ENCODE measurements around the gene TRIM37. TPM values are rescaled to one million over a fixed set of nuclear protein-coding genes. Genes with fewer than 3 reads are reported as not detected.

Gene TRIM37
- total RNA-seq, 1 donor from 2014 or later, result 24.8 TPM

GRCh38 chr17:59049798-59050197, 56.9 kb downstream of the TRIM37 start:
- Mint-ChIP-seq H3K27me3 (ENCODE audit: unreplicated experiment) (no peaks in the 10 kb centered on the region), H3K4me3 (ENCODE audit: unreplicated experiment) (no peak overlapping the region), H3K27ac (ENCODE audit: unreplicated experiment) (no peak overlapping the region), H3K9me3 (ENCODE audit: unreplicated experiment) (no peaks in the 10 kb centered on the region), H3K4me1 (ENCODE audit: unreplicated experiment) (no peaks in the 10 kb centered on the region), H3K36me3 (ENCODE audit: low read depth, unreplicated experiment) (peaks cover 15% of the 10 kb centered on the region)
- TF ChIP-seq CTCF (IDR thresholded peaks at IDR 0.05; ENCODE audit: unreplicated experiment), result no peak
- no peak for DNase-seq (ENCODE audit: low spot score)

- H3K27ac Mint-ChIP-seq (ENCODE audit: unreplicated experiment), result no peak overlapping the region
- H3K9me3 Mint-ChIP-seq (ENCODE audit: unreplicated experiment), result no peaks in the 10 kb centered on the region
- H3K4me3 Mint-ChIP-seq (ENCODE audit: unreplicated experiment), result no peak overlapping the region
- TF ChIP-seq CTCF (IDR thresholded peaks at IDR 0.05; ENCODE audit: unreplicated experiment), result no peak
- H3K27me3 Mint-ChIP-seq (ENCODE audit: unreplicated experiment), result no peaks in the 10 kb centered on the region
- no peak for DNase-seq (ENCODE audit: low spot score)
- H3K36me3 Mint-ChIP-seq (ENCODE audit: low read depth, unreplicated experiment), result peaks cover 15% of the 10 kb centered on the region
- H3K4me1 Mint-ChIP-seq (ENCODE audit: unreplicated experiment), result no peaks in the 10 kb centered on the region
Measured at GRCh38 chr17:59047616-59048015, 59.1 kb downstream of the TRIM37 start.

GRCh38 chr17:59046192-59046591, 60.5 kb downstream of the TRIM37 start:
- H3K36me3 Mint-ChIP-seq (ENCODE audit: low read depth, unreplicated experiment), result peaks cover 15% of the 10 kb centered on the region
- DNase-seq (ENCODE audit: low spot score), result no peak
- H3K9me3 Mint-ChIP-seq (ENCODE audit: unreplicated experiment), result no peaks in the 10 kb centered on the region
- TF ChIP-seq CTCF (IDR thresholded peaks at IDR 0.05; ENCODE audit: unreplicated experiment), result no peak
- H3K4me1 Mint-ChIP-seq (ENCODE audit: unreplicated experiment), result no peaks in the 10 kb centered on the region
- no peaks in the 10 kb centered on the region for H3K27me3 Mint-ChIP-seq (ENCODE audit: unreplicated experiment)
- H3K4me3 Mint-ChIP-seq (ENCODE audit: unreplicated experiment), result no peak overlapping the region
- H3K27ac Mint-ChIP-seq (ENCODE audit: unreplicated experiment), result no peak overlapping the region

- no peak for DNase-seq (ENCODE audit: low spot score)
- H3K27ac Mint-ChIP-seq (ENCODE audit: unreplicated experiment), result no peak overlapping the region
- H3K4me3 Mint-ChIP-seq (ENCODE audit: unreplicated experiment), result no peak overlapping the region
- no peak for TF ChIP-seq CTCF (IDR thresholded peaks at IDR 0.05; ENCODE audit: unreplicated experiment)
- no peaks in the 10 kb centered on the region for H3K36me3 Mint-ChIP-seq (ENCODE audit: low read depth, unreplicated experiment)
- no peaks in the 10 kb centered on the region for H3K4me1 Mint-ChIP-seq (ENCODE audit: unreplicated experiment)
- H3K9me3 Mint-ChIP-seq (ENCODE audit: unreplicated experiment), result no peaks in the 10 kb centered on the region
- no peaks in the 10 kb centered on the region for H3K27me3 Mint-ChIP-seq (ENCODE audit: unreplicated experiment)
Measured at GRCh38 chr17:59038734-59039133, 67.9 kb downstream of the TRIM37 start.

GRCh38 chr17:59037960-59038359, 68.7 kb downstream of the TRIM37 start:
- no peak for TF ChIP-seq CTCF (IDR thresholded peaks at IDR 0.05; ENCODE audit: unreplicated experiment)
- H3K4me3 Mint-ChIP-seq (ENCODE audit: unreplicated experiment), result no peak overlapping the region
- no peak overlapping the region for H3K27ac Mint-ChIP-seq (ENCODE audit: unreplicated experiment)
- H3K9me3 Mint-ChIP-seq (ENCODE audit: unreplicated experiment), result no peaks in the 10 kb centered on the region
- H3K36me3 Mint-ChIP-seq (ENCODE audit: low read depth, unreplicated experiment), result no peaks in the 10 kb centered on the region
- H3K4me1 Mint-ChIP-seq (ENCODE audit: unreplicated experiment), result no peaks in the 10 kb centered on the region
- DNase-seq (ENCODE audit: low spot score), result no peak
- peaks cover 2% of the 10 kb centered on the region for H3K27me3 Mint-ChIP-seq (ENCODE audit: unreplicated experiment)
